Nephron progenitor cell (in vitro differentiated cells): ENCODE measurements around the gene METTL25B.

ENCODE experiments used
- DNase-seq: peaks from one replicate; pipeline ENCODE4 v3.0.0; 2021
- H3K27ac Mint-ChIP-seq: 2 replicates; pipeline ENCODE4 v1.8.0; 2021; ENCODE audit warnings: mild to moderate bottlenecking, moderate library complexity, mixed read lengths
- H3K27me3 Mint-ChIP-seq: 2 replicates; pipeline ENCODE4 v1.8.0; 2021; ENCODE audit warnings: mild to moderate bottlenecking, low read depth, mixed read lengths; ENCODE audit not compliant: poor library complexity
- H3K36me3 Mint-ChIP-seq: 2 replicates; pipeline ENCODE4 v1.8.0; 2021; ENCODE audit warnings: low read depth, mixed read lengths
- H3K4me1 Mint-ChIP-seq: 2 replicates; pipeline ENCODE4 v1.8.0; 2021; ENCODE audit warnings: mixed read lengths
- H3K4me3 Mint-ChIP-seq: 2 replicates; pipeline ENCODE4 v1.8.0; 2021; ENCODE audit warnings: mild to moderate bottlenecking, moderate library complexity, mixed read lengths
- H3K9me3 Mint-ChIP-seq: 2 replicates; pipeline ENCODE4 v1.8.0; 2021; ENCODE audit warnings: mild to moderate bottlenecking, moderate library complexity, mixed read lengths
- TF ChIP-seq, protein P1 (sequence below): fragments of 200-600 bp; sonication (generic); IDR thresholded peaks from 2 replicates; pipeline ENCODE4 v1.5.0; 2021; ENCODE audit warnings: antibody characterized with exemption

The METTL25B gene

GRCh38 chr1:156772222-156772621, 44.0 kb downstream of the METTL25B start:
- Mint-ChIP-seq H3K9me3 (no peaks in the 10 kb centered on the region), H3K4me1 (peaks cover 64% of the 10 kb centered on the region), H3K27me3 (no peaks in the 10 kb centered on the region), H3K27ac (no peak overlapping the region), H3K36me3 (peaks cover 39% of the 10 kb centered on the region), H3K4me3 (no peak overlapping the region)
- TF ChIP-seq, protein P1, sequence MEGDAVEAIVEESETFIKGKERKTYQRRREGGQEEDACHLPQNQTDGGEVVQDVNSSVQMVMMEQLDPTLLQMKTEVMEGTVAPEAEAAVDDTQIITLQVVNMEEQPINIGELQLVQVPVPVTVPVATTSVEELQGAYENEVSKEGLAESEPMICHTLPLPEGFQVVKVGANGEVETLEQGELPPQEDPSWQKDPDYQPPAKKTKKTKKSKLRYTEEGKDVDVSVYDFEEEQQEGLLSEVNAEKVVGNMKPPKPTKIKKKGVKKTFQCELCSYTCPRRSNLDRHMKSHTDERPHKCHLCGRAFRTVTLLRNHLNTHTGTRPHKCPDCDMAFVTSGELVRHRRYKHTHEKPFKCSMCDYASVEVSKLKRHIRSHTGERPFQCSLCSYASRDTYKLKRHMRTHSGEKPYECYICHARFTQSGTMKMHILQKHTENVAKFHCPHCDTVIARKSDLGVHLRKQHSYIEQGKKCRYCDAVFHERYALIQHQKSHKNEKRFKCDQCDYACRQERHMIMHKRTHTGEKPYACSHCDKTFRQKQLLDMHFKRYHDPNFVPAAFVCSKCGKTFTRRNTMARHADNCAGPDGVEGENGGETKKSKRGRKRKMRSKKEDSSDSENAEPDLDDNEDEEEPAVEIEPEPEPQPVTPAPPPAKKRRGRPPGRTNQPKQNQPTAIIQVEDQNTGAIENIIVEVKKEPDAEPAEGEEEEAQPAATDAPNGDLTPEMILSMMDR: peak; percentile 12
- DNase-seq: no peak

DNA sequence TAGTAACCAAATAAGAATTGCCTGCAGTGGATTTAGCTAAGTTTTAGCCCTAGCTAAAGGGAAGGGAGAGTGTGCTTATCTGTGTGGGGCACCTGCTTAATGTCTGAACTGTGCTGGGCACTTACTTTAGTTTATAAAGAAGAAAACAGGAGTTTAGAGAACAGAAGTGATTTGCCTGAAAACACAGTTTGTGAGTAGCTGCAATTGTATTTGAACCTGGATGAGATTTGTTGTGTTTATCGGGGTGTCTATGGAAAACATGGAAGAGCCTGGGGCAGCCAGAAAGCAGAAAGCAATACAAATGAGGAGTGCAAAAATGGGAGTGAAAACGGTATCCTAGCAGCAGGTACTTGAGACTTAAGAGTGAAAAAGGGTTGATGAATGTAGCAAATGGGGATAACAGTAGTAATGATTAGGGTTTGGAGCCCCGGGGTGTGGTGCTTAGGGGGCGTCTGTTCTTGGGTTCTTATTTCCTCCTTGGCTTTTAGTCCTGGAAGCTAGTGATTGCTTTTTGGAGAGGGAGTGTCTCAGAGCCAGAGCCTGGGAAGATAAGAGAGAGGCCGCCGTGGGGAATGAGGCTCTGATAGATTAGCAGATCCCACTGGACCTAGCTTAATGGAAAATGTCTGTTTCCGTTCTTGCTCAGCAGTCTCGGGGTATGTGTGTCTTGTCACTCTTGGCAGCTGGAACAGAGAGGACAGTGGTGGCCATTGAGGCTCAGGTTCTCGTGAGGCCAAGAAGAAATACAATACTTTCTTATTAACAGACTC, 44.6 kb downstream of the METTL25B start:
- no peak for DNase-seq
- TF ChIP-seq, protein P1: no peak
- H3K9me3 Mint-ChIP-seq: no peaks in the 10 kb centered on the region
- peaks cover 39% of the 10 kb centered on the region for H3K36me3 Mint-ChIP-seq
- peaks cover 64% of the 10 kb centered on the region for H3K4me1 Mint-ChIP-seq
- peak overlapping the region; percentile 44 for H3K27ac Mint-ChIP-seq
- H3K4me3 Mint-ChIP-seq: no peak overlapping the region
- H3K27me3 Mint-ChIP-seq: no peaks in the 10 kb centered on the region

GRCh38 chr1:156773607-156774006, 45.3 kb downstream of the METTL25B start:
- Mint-ChIP-seq H3K27me3 (no peaks in the 10 kb centered on the region), H3K9me3 (no peaks in the 10 kb centered on the region), H3K4me3 (no peak overlapping the region), H3K27ac (no peak overlapping the region), H3K4me1 (peaks cover 61% of the 10 kb centered on the region), H3K36me3 (peaks cover 43% of the 10 kb centered on the region)
- TF ChIP-seq, protein P1: no peak
- no peak for DNase-seq

GRCh38 chr1:156775799-156776198, 47.5 kb downstream of the METTL25B start:
- DNase-seq: no peak
- peaks cover 32% of the 10 kb centered on the region for H3K36me3 Mint-ChIP-seq
- peak overlapping the region; percentile 28 for H3K27ac Mint-ChIP-seq
- peaks cover 40% of the 10 kb centered on the region for H3K4me1 Mint-ChIP-seq
- no peaks in the 10 kb centered on the region for H3K27me3 Mint-ChIP-seq
- TF ChIP-seq, protein P1: no peak
- H3K4me3 Mint-ChIP-seq: no peak overlapping the region
- no peaks in the 10 kb centered on the region for H3K9me3 Mint-ChIP-seq

- Mint-ChIP-seq H3K9me3 (no peaks in the 10 kb centered on the region), H3K27ac (peak overlapping the region; percentile 13), H3K4me1 (peaks cover 36% of the 10 kb centered on the region), H3K4me3 (no peak overlapping the region), H3K36me3 (peaks cover 34% of the 10 kb centered on the region), H3K27me3 (no peaks in the 10 kb centered on the region)
- TF ChIP-seq, protein P1: no peak
- DNase-seq: no peak
Observed at GRCh38 chr1:156776942-156777341, 48.7 kb downstream of the METTL25B start.

DNA sequence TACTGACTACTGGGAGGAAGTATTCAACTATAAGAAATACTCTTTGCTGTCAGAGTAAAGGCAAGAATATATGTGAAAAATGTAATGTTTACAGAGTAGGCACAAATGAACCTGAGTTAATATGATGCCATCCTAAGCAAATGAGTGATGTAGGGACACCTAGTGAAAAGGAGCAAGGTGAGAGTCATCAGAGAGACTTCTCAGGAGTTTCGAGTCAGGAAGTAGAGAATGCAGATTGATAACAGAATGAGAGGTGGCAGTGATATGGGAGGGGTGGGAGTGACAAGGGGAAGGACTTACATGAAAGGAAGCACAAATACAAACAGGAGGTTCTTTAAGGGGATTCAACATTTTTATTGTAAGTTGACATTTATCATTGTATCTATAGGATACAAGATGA, 49.3 kb downstream of the METTL25B start:
- peak overlapping the region; percentile 13 for H3K27ac Mint-ChIP-seq
- no peaks in the 10 kb centered on the region for H3K9me3 Mint-ChIP-seq
- TF ChIP-seq, protein P1: no peak
- H3K4me3 Mint-ChIP-seq: no peak overlapping the region
- H3K36me3 Mint-ChIP-seq: peaks cover 39% of the 10 kb centered on the region
- H3K27me3 Mint-ChIP-seq: no peaks in the 10 kb centered on the region
- DNase-seq: no peak
- peaks cover 30% of the 10 kb centered on the region for H3K4me1 Mint-ChIP-seq
